Measurements from ENCODE around the gene SYT14.

The SYT14 gene

DNA sequence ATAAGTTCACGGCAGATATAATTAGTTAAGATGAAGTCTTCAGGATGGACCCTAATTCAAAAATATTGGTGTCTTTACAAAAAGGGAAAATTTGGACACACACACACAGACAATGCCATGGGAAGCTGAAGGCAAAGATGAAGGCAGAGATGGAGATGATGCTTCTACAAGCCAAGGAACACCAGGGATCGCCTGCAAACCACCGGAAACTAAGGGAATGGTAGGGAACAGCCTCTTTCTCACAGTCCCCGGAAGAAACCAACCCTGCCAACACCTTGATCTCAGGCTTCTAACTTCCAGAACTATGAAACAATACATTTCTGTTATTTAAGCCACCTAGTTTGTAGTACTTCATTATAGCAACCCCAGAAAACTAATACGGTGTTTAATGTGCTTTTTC, 279.5 kb downstream of the SYT14 start:
- in situ Hi-C loops (cut with HindIII; ENCODE audit: low pct_ligation_motif_present, low pct_unique_long_range_greater_than_20kb, low sequenced_read_pairs), result no loop called here
- DNase-seq, result no peak

DNA sequence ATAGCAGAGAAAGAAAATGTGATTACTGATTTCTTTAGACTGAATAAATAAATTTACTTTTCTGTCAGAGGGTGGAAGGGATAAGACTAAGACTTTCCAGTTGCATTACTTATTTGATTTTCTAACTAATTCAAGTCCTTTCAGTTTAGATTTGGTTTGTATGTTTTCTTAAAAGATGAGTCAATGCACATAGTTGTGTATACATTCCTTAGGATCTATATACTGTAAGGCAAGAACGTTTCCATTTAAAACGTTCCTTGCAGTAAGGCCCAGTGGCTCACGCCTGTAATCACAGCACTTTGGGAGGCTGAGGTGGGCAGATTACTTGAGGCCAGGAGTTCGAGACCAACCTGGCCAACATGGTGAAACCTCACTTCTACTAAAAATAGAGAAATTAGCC, 280.0 kb downstream of the SYT14 start:
- in situ Hi-C loops (cut with HindIII; ENCODE audit: low pct_ligation_motif_present, low pct_unique_long_range_greater_than_20kb, low sequenced_read_pairs), result no loop called here
- no peak for DNase-seq

Data from ACHN (cell line).